Measurements from ENCODE around the gene ABHD12B.

The ABHD12B gene

GRCh38 chr14:50929506-50929905 lies 57.7 kb downstream of the ABHD12B start:
- no peak overlapping the region for H2BK120ac ChIP-seq (ENCODE audit: low read depth, low read length)
- no peaks in the 10 kb centered on the region for H3K9me3 ChIP-seq (replicated peaks in 1 of 2; ENCODE audit: control insufficient read depth in 2 of 2, insufficient read depth in 1 of 2, low read depth in 1 of 2, low read length in 2 of 2)
- no peak overlapping the region for H2BK5ac ChIP-seq (ENCODE audit: low read length)
- peaks cover 0 to 10% of the 10 kb centered on the region in 2 donors for H3K36me3 ChIP-seq (replicated peaks in 1 of 2; ENCODE audit: control insufficient read depth in 2 of 2, insufficient read depth in 2 of 2, low read length in 2 of 2)
- H3K4ac ChIP-seq (ENCODE audit: low read length): no peak overlapping the region
- no peak overlapping the region for H3K18ac ChIP-seq (ENCODE audit: low read length)
- H3K9ac ChIP-seq (ENCODE audit: low read depth, low read length, poor library complexity): no peak overlapping the region
- no peak overlapping the region for H2BK12ac ChIP-seq (ENCODE audit: low read length)
- H3K27me3 ChIP-seq (ENCODE audit: control insufficient read depth in 3 of 3, insufficient read depth in 3 of 3, low read depth in 1 of 3, low read length in 3 of 3): no peaks in the 10 kb centered on the region
- H4K91ac ChIP-seq (ENCODE audit: low read depth, low read length, poor library complexity): no peak overlapping the region
- no peak overlapping the region for H3K14ac ChIP-seq (ENCODE audit: low read length)
- no peak overlapping the region for H3K4me3 ChIP-seq (ENCODE audit: low read length in 2 of 2)
- no peak overlapping the region for H4K8ac ChIP-seq (ENCODE audit: low read depth, low read length)
- no peak overlapping the region for H2AFZ ChIP-seq (ENCODE audit: low read length)
- no peak overlapping the region for H3K4me2 ChIP-seq (ENCODE audit: insufficient read depth, low read length, poor library complexity, severe bottlenecking)
- DNase-seq (ENCODE audit: low spot score): no peak
- no peaks in the 10 kb centered on the region for H3K79me1 ChIP-seq (ENCODE audit: low read depth, low read length)
- H2BK15ac ChIP-seq (ENCODE audit: low read length): no peak overlapping the region
- H3K27ac ChIP-seq (replicated peaks; ENCODE audit: low read length): no peak overlapping the region
- no peaks in the 10 kb centered on the region for H3K4me1 ChIP-seq (ENCODE audit: control insufficient read depth in 2 of 2, insufficient read depth in 1 of 2, low read depth in 1 of 2, low read length in 2 of 2)
- no peak overlapping the region for H2AK5ac ChIP-seq (ENCODE audit: low read depth, low read length)
- WGBS, 2 donors (ENCODE audit: extremely low coverage in 2 of 2, insufficient read length in 2 of 2, insufficient replicate concordance in 1 of 2): no CpG with 5 or more reads among the region's 2 CpGs
- no peak overlapping the region for H3K23ac ChIP-seq (ENCODE audit: low read depth, low read length, poor library complexity)

- H2BK12ac ChIP-seq (ENCODE audit: low read length): no peak overlapping the region
- no peak overlapping the region for H2AK5ac ChIP-seq (ENCODE audit: low read depth, low read length)
- H3K79me1 ChIP-seq (ENCODE audit: low read depth, low read length): no peaks in the 10 kb centered on the region
- H2BK5ac ChIP-seq (ENCODE audit: low read length): no peak overlapping the region
- no peaks in the 10 kb centered on the region for H3K4me1 ChIP-seq (ENCODE audit: control insufficient read depth in 2 of 2, insufficient read depth in 1 of 2, low read depth in 1 of 2, low read length in 2 of 2)
- H2AFZ ChIP-seq (ENCODE audit: low read length): no peak overlapping the region
- H2BK120ac ChIP-seq (ENCODE audit: low read depth, low read length): no peak overlapping the region
- no peak overlapping the region for H3K4me3 ChIP-seq (ENCODE audit: low read length in 2 of 2)
- WGBS, 2 donors (ENCODE audit: extremely low coverage in 2 of 2, insufficient read length in 2 of 2, insufficient replicate concordance in 1 of 2): no CpG with 5 or more reads among the region's 3 CpGs
- H2BK15ac ChIP-seq (ENCODE audit: low read length): no peak overlapping the region
- H3K36me3 ChIP-seq (replicated peaks in 1 of 2; ENCODE audit: control insufficient read depth in 2 of 2, insufficient read depth in 2 of 2, low read length in 2 of 2): peaks cover 0 to 14% of the 10 kb centered on the region in 2 donors
- no peak overlapping the region for H3K4me2 ChIP-seq (ENCODE audit: insufficient read depth, low read length, poor library complexity, severe bottlenecking)
- no peak overlapping the region for H3K9ac ChIP-seq (ENCODE audit: low read depth, low read length, poor library complexity)
- no peak overlapping the region for H3K18ac ChIP-seq (ENCODE audit: low read length)
- H3K23ac ChIP-seq (ENCODE audit: low read depth, low read length, poor library complexity): no peak overlapping the region
- H3K27me3 ChIP-seq (ENCODE audit: control insufficient read depth in 3 of 3, insufficient read depth in 3 of 3, low read depth in 1 of 3, low read length in 3 of 3): no peaks in the 10 kb centered on the region
- no peak for DNase-seq (ENCODE audit: low spot score)
- no peak overlapping the region for H4K91ac ChIP-seq (ENCODE audit: low read depth, low read length, poor library complexity)
- no peak overlapping the region for H3K14ac ChIP-seq (ENCODE audit: low read length)
- no peaks in the 10 kb centered on the region for H3K9me3 ChIP-seq (replicated peaks in 1 of 2; ENCODE audit: control insufficient read depth in 2 of 2, insufficient read depth in 1 of 2, low read depth in 1 of 2, low read length in 2 of 2)
- H3K27ac ChIP-seq (replicated peaks; ENCODE audit: low read length): no peak overlapping the region
- H4K8ac ChIP-seq (ENCODE audit: low read depth, low read length): no peak overlapping the region
- H3K4ac ChIP-seq (ENCODE audit: low read length): no peak overlapping the region
Observed at GRCh38 chr14:50931559-50931958, 59.7 kb downstream of the ABHD12B start.

- H3K4me3 ChIP-seq (ENCODE audit: low read length in 2 of 2): no peak overlapping the region
- H4K8ac ChIP-seq (ENCODE audit: low read depth, low read length): no peak overlapping the region
- no CpG with 5 or more reads among the region's 1 CpG for WGBS, 2 donors (ENCODE audit: extremely low coverage in 2 of 2, insufficient read length in 2 of 2, insufficient replicate concordance in 1 of 2)
- H2BK12ac ChIP-seq (ENCODE audit: low read length): no peak overlapping the region
- no peak overlapping the region for H3K27ac ChIP-seq (replicated peaks; ENCODE audit: low read length)
- no peaks in the 10 kb centered on the region for H3K9me3 ChIP-seq (replicated peaks in 1 of 2; ENCODE audit: control insufficient read depth in 2 of 2, insufficient read depth in 1 of 2, low read depth in 1 of 2, low read length in 2 of 2)
- H2AK5ac ChIP-seq (ENCODE audit: low read depth, low read length): no peak overlapping the region
- peaks cover 0 to 14% of the 10 kb centered on the region in 2 donors for H3K36me3 ChIP-seq (replicated peaks in 1 of 2; ENCODE audit: control insufficient read depth in 2 of 2, insufficient read depth in 2 of 2, low read length in 2 of 2)
- no peaks in the 10 kb centered on the region for H3K79me1 ChIP-seq (ENCODE audit: low read depth, low read length)
- no peak overlapping the region for H4K91ac ChIP-seq (ENCODE audit: low read depth, low read length, poor library complexity)
- H3K4me1 ChIP-seq (ENCODE audit: control insufficient read depth in 2 of 2, insufficient read depth in 1 of 2, low read depth in 1 of 2, low read length in 2 of 2): no peaks in the 10 kb centered on the region
- H2AFZ ChIP-seq (ENCODE audit: low read length): no peak overlapping the region
- H3K14ac ChIP-seq (ENCODE audit: low read length): no peak overlapping the region
- no peak overlapping the region for H2BK120ac ChIP-seq (ENCODE audit: low read depth, low read length)
- H3K4me2 ChIP-seq (ENCODE audit: insufficient read depth, low read length, poor library complexity, severe bottlenecking): no peak overlapping the region
- H3K4ac ChIP-seq (ENCODE audit: low read length): no peak overlapping the region
- no peak overlapping the region for H3K9ac ChIP-seq (ENCODE audit: low read depth, low read length, poor library complexity)
- H3K27me3 ChIP-seq (ENCODE audit: control insufficient read depth in 3 of 3, insufficient read depth in 3 of 3, low read depth in 1 of 3, low read length in 3 of 3): no peaks in the 10 kb centered on the region
- no peak overlapping the region for H3K23ac ChIP-seq (ENCODE audit: low read depth, low read length, poor library complexity)
- no peak overlapping the region for H2BK15ac ChIP-seq (ENCODE audit: low read length)
- H2BK5ac ChIP-seq (ENCODE audit: low read length): no peak overlapping the region
- no peak overlapping the region for H3K18ac ChIP-seq (ENCODE audit: low read length)
- no peak for DNase-seq (ENCODE audit: low spot score)
Observed at GRCh38 chr14:50932156-50932555, 60.3 kb downstream of the ABHD12B start.

DNA sequence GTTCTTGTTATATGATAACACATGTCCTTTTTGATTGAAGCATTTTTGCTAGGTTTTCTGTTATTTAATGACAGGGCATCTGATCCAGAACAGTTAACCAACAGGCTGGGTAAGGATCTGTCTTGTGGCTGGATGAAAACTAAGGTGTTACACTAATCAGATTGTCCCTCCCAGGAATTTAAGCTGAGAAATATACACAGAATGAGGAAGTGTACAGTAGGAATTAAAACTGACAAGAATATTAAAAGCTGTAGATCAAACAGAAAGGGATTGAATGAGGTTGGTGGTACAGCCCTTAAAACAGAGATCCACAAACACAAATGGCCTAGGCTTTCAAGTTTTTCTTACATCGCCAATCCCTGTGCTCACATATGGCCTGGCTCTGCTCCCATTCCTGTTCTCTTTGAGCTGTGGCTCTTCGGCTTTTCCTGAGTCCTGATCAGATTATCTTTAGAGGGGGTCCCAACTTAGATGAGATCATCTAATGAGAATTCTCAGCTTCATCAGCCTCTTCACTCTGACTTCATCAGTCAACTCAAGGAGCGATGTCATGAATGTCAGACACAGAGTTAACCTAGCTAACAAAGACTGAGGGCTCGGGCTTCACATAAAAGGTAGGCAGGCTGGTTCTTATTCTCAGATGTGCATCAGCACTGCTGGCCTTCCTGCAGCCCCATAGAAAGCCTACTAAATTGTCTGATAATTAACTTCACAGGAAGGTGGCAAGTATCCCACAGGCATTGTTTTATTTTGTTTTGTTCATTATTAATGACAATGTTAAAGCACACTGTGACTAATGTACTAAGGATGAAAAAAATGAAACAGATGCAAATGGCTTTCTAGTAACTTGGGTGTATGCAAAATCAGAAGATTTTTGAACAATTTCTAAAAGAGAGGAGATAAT lies 61.0 kb downstream of the ABHD12B start:
- Histone ChIP-seq H3K4me3 (ENCODE audit: low read length in 2 of 2) (no peak overlapping the region), H3K4me1 (ENCODE audit: control insufficient read depth in 2 of 2, insufficient read depth in 1 of 2, low read depth in 1 of 2, low read length in 2 of 2) (no peaks in the 10 kb centered on the region), H2AK5ac (ENCODE audit: low read depth, low read length) (no peak overlapping the region), H3K36me3 (replicated peaks in 1 of 2; ENCODE audit: control insufficient read depth in 2 of 2, insufficient read depth in 2 of 2, low read length in 2 of 2) (peaks cover 0 to 12% of the 10 kb centered on the region in 2 donors), H3K9ac (ENCODE audit: low read depth, low read length, poor library complexity) (no peak overlapping the region), H3K27ac (replicated peaks; ENCODE audit: low read length) (no peak overlapping the region), H3K14ac (ENCODE audit: low read length) (no peak overlapping the region), H4K8ac (ENCODE audit: low read depth, low read length) (no peak overlapping the region), H2BK5ac (ENCODE audit: low read length) (no peak overlapping the region), H3K18ac (ENCODE audit: low read length) (no peak overlapping the region), H3K4me2 (ENCODE audit: insufficient read depth, low read length, poor library complexity, severe bottlenecking) (no peak overlapping the region), H3K4ac (ENCODE audit: low read length) (no peak overlapping the region), H2BK120ac (ENCODE audit: low read depth, low read length) (no peak overlapping the region), H2BK12ac (ENCODE audit: low read length) (no peak overlapping the region), H3K9me3 (replicated peaks in 1 of 2; ENCODE audit: control insufficient read depth in 2 of 2, insufficient read depth in 1 of 2, low read depth in 1 of 2, low read length in 2 of 2) (no peaks in the 10 kb centered on the region), H3K23ac (ENCODE audit: low read depth, low read length, poor library complexity) (no peak overlapping the region), H3K27me3 (ENCODE audit: control insufficient read depth in 3 of 3, insufficient read depth in 3 of 3, low read depth in 1 of 3, low read length in 3 of 3) (no peaks in the 10 kb centered on the region), H4K91ac (ENCODE audit: low read depth, low read length, poor library complexity) (no peak overlapping the region), H3K79me1 (ENCODE audit: low read depth, low read length) (no peaks in the 10 kb centered on the region), H2AFZ (ENCODE audit: low read length) (no peak overlapping the region), H2BK15ac (ENCODE audit: low read length) (no peak overlapping the region)
- no CpG with 5 or more reads among the region's 4 CpGs for WGBS, 2 donors (ENCODE audit: extremely low coverage in 2 of 2, insufficient read length in 2 of 2, insufficient replicate concordance in 1 of 2)
- DNase-seq (ENCODE audit: low spot score): no peak

All from neuronal stem cell (in vitro differentiated cells).